KMS-11 (cell line): ENCODE data around the gene MYO1G.

Experiments used
- H2AFZ ChIP-seq: fragments of 200-600 bp; sonication (generic); 2 replicates; pipeline ENCODE4 v1.6.1; 2016; ENCODE audit warnings: antibody characterized with exemption, mixed run types, low read depth
- H3K27ac ChIP-seq: fragments of 200-600 bp; sonication (generic); 2 replicates; pipeline ENCODE4 v1.6.1; 2016; ENCODE audit warnings: mild to moderate bottlenecking, mixed run types
- H3K27me3 ChIP-seq: fragments of 200-600 bp; sonication (generic); 2 replicates; pipeline ENCODE4 v1.6.1; 2017; ENCODE audit warnings: mild to moderate bottlenecking, low read depth, mixed run types, moderate library complexity; ENCODE audit not compliant: insufficient read depth
- H3K36me3 ChIP-seq: fragments of 200-600 bp; sonication (generic); 2 replicates; pipeline ENCODE4 v1.6.1; 2017; ENCODE audit warnings: mild to moderate bottlenecking, mixed run types; ENCODE audit not compliant: insufficient read depth
- H3K4me1 ChIP-seq: fragments of 200-600 bp; sonication (generic); 2 replicates; pipeline ENCODE4 v1.6.1; 2016; ENCODE audit warnings: mild to moderate bottlenecking, low read depth, mixed run types; ENCODE audit not compliant: poor library complexity, severe bottlenecking
- H3K4me2 ChIP-seq: fragments of 200-600 bp; sonication (generic); 2 replicates; pipeline ENCODE4 v1.7.0; 2016; ENCODE audit warnings: mild to moderate bottlenecking, mixed run types
- H3K4me3 ChIP-seq: fragments of 200-600 bp; sonication (generic); IDR thresholded peaks from 2 replicates; pipeline ENCODE4 v1.6.1; 2017; ENCODE audit warnings: low read depth, low read length, mixed read lengths; ENCODE audit not compliant: insufficient read depth
- H3K79me2 ChIP-seq: fragments of 200-600 bp; sonication (generic); 2 replicates; pipeline ENCODE4 v1.6.1; 2016; ENCODE audit warnings: low read depth, mixed run types; ENCODE audit not compliant: insufficient read depth
- H3K9ac ChIP-seq: fragments of 200-600 bp; sonication (generic); 2 replicates; pipeline ENCODE4 v1.6.1; 2016; ENCODE audit warnings: mild to moderate bottlenecking, mixed run types
- H4K20me1 ChIP-seq: fragments of 200-600 bp; sonication (generic); 2 replicates; pipeline ENCODE4 v1.6.1; 2016; ENCODE audit warnings: mild to moderate bottlenecking, mixed run types; ENCODE audit not compliant: insufficient read depth
- TF ChIP-seq, protein P1 (sequence below): fragments of 200-600 bp; sonication (generic); conservative IDR thresholded peaks from 2 replicates; pipeline ENCODE4 v1.6.1; 2017; ENCODE audit warnings: low read depth, mild to moderate bottlenecking, antibody characterized with exemption, low read length, moderate library complexity, mixed read lengths

MYO1G gene

DNA sequence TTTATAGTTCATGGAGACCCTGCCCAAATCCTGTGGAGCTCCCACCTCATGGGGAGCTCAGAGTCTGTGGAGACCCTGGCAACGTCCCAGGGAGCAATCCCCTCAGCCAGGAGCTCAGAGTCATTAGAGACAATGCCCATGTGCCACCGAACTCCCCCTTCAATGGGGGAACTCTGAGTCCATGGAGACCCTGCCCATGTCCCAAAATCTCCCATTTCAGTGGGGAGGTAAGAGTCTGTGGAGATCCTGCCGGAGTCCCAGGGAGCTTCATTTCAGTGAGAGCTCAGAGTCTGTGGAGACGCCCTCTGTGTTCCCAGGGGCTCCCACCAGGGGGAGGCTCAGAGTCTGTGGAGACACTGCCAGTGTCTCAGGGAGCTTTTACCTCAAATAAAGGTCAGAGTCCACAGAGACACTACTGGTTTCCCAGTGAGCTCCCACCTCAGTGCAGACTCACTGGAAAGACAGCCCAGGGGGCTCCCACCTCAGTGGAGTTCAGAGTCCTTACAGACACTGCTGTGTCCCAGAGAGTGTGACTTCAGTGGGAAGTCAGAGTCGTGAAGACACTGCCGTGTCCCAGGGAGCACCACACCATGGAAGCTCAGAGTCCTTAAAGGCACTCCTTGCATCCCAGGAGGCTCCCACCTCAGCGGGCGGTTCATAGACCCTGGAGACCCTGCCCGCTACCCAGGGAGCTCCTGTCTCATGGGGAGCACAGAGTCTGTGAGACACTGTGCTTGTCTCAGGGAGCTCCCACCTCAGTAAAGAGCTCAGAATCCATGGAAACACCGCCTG lies 5.0 kb downstream of the MYO1G start:
- Histone ChIP-seq H3K4me2 (no peak overlapping the region), H3K36me3 (no peaks in the 10 kb centered on the region), H3K4me1 (peaks cover 20% of the 10 kb centered on the region), H4K20me1 (no peaks in the 10 kb centered on the region), H3K9ac (no peak overlapping the region), H3K27me3 (no peaks in the 10 kb centered on the region), H3K79me2 (no peaks in the 10 kb centered on the region), H3K4me3 (no peak overlapping the region), H3K27ac (no peak overlapping the region), H2AFZ (no peak overlapping the region)
- TF ChIP-seq, protein P1, sequence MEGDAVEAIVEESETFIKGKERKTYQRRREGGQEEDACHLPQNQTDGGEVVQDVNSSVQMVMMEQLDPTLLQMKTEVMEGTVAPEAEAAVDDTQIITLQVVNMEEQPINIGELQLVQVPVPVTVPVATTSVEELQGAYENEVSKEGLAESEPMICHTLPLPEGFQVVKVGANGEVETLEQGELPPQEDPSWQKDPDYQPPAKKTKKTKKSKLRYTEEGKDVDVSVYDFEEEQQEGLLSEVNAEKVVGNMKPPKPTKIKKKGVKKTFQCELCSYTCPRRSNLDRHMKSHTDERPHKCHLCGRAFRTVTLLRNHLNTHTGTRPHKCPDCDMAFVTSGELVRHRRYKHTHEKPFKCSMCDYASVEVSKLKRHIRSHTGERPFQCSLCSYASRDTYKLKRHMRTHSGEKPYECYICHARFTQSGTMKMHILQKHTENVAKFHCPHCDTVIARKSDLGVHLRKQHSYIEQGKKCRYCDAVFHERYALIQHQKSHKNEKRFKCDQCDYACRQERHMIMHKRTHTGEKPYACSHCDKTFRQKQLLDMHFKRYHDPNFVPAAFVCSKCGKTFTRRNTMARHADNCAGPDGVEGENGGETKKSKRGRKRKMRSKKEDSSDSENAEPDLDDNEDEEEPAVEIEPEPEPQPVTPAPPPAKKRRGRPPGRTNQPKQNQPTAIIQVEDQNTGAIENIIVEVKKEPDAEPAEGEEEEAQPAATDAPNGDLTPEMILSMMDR = peak; percentile 70

DNA sequence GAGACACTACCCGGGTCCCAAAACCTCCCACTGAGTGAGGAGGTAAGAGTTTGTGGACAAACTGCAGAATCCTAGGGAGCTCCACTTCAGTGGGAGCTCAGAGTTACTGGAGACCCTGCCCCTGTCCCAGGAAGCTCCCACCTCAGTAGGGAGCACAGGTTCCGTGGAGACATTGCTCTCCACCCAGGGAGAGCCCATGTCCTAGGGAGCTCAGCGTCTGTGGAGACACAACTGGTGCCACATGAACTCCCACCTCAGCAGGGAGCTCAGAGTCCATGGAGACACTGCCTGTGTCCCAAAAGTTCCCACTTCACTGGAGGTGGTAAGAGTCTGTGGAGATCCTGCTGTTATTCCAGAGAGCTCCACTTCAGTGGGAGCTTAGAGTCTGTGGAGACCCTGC lies 6.3 kb downstream of the MYO1G start:
- Histone ChIP-seq H3K79me2 (no peaks in the 10 kb centered on the region), H3K9ac (no peak overlapping the region), H2AFZ (no peak overlapping the region), H3K36me3 (no peaks in the 10 kb centered on the region), H3K27me3 (no peaks in the 10 kb centered on the region), H4K20me1 (no peaks in the 10 kb centered on the region), H3K4me3 (no peak overlapping the region), H3K4me1 (peaks cover 30% of the 10 kb centered on the region), H3K27ac (no peak overlapping the region), H3K4me2 (no peak overlapping the region)
- TF ChIP-seq, protein P1 = no peak

DNA sequence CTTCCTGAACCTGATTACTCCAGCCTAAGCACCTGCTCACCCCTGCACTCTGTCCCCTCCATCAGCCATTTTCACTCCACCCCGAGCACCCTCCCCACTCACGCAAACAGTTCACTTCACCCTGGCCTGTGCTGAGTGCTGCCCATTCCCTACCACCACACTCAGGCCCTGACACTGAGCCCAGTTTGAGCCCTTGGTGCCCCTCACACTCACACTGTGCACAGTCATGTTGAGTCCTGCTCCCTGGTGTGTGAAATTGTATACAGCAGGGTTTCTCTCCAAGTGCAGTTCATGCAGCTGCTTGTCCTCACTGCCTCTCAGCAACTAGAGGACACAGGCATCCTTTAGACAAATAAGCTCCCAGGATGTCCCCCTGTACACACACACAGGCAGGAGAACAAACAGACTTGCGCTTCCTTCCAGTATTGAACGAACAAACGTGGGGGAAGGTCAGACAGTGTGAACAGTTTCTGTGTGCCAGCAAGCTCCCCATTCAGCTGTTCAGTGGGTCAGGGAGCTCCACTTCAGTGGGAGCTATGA lies 6.8 kb downstream of the MYO1G start:
- no peak overlapping the region for H2AFZ ChIP-seq
- H3K36me3 ChIP-seq = no peaks in the 10 kb centered on the region
- no peaks in the 10 kb centered on the region for H4K20me1 ChIP-seq
- H3K79me2 ChIP-seq = no peaks in the 10 kb centered on the region
- TF ChIP-seq, protein P1 = no peak
- no peak overlapping the region for H3K4me2 ChIP-seq
- H3K9ac ChIP-seq = no peak overlapping the region
- H3K27ac ChIP-seq = no peak overlapping the region
- H3K27me3 ChIP-seq = no peaks in the 10 kb centered on the region
- H3K4me3 ChIP-seq = no peak overlapping the region
- peaks cover 33% of the 10 kb centered on the region for H3K4me1 ChIP-seq

DNA sequence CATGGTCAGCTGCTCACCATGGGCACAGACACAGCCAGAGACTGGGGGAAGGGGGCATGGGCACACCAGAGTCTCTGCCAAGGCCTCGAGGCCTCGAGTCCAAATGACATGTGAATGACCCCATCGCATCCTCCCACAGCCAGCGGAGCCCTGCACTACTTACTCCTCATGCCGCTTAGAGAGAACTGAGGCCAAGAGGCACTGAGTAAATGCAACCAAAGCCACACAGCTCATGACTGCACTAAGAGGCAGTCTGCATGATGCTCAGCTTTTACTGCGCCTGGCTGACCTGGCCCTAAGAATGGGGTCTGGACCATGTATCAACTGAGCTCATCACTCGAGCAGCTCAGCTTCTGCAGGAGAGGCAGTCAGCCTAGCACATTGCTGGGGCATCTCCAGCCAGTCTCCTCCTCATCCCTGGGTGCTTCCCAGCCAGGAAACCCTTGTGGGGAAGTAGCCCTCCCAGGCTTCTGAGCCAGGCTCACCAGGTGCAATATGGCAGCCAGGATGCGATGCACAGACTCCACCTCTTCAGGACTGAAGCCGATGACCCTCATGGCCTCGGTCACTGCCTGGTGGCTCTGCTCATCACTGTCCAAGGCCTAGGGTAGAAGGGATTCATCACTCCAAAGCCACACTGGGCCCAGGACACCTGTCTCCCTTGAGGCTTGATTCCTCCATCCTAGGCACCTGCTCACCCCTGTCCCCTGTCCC lies 7.5 kb downstream of the MYO1G start:
- no peak overlapping the region for H3K27ac ChIP-seq
- H3K4me3 ChIP-seq = no peak overlapping the region
- H3K79me2 ChIP-seq = no peaks in the 10 kb centered on the region
- H3K9ac ChIP-seq = no peak overlapping the region
- H3K4me1 ChIP-seq = peaks cover 35% of the 10 kb centered on the region
- no peaks in the 10 kb centered on the region for H3K36me3 ChIP-seq
- H3K4me2 ChIP-seq = no peak overlapping the region
- H3K27me3 ChIP-seq = no peaks in the 10 kb centered on the region
- H2AFZ ChIP-seq = no peak overlapping the region
- H4K20me1 ChIP-seq = no peaks in the 10 kb centered on the region
- TF ChIP-seq, protein P1 = no peak
